ENCODE data around the gene RBM3. TPM values are rescaled to one million over a fixed set of nuclear protein-coding genes. Genes with fewer than 3 reads are reported as not detected.

RBM3 gene
- total RNA-seq, 4 donors from 2014 or later = 122 to 250 (median 177) TPM

GRCh38 chrX:48601741-48602394 lies 27.6 kb downstream of the RBM3 start:
- 70 to 87% methylated on average over 4 to 10 of the region's 17 CpGs for WGBS, 2 donors
- intact Hi-C loops (cut with DNase I) = no loop called here
- no peak for DNase-seq
- Histone ChIP-seq H3K4me1 (peaks cover 0 to 5% of the 10 kb centered on the region in 2 donors), H3K27ac (no peak overlapping the region), H3K27me3 (no peaks in the 10 kb centered on the region), H3K4me3 (replicated peaks in 1 of 3) (no peak overlapping the region), H3K9me3 (no peaks in the 10 kb centered on the region), H3K36me3 (peaks cover 25 to 37% of the 10 kb centered on the region in 2 donors)
- no peak for TF ChIP-seq POLR2A (IDR thresholded peaks at IDR 0.05)
- TF ChIP-seq, protein P1, sequence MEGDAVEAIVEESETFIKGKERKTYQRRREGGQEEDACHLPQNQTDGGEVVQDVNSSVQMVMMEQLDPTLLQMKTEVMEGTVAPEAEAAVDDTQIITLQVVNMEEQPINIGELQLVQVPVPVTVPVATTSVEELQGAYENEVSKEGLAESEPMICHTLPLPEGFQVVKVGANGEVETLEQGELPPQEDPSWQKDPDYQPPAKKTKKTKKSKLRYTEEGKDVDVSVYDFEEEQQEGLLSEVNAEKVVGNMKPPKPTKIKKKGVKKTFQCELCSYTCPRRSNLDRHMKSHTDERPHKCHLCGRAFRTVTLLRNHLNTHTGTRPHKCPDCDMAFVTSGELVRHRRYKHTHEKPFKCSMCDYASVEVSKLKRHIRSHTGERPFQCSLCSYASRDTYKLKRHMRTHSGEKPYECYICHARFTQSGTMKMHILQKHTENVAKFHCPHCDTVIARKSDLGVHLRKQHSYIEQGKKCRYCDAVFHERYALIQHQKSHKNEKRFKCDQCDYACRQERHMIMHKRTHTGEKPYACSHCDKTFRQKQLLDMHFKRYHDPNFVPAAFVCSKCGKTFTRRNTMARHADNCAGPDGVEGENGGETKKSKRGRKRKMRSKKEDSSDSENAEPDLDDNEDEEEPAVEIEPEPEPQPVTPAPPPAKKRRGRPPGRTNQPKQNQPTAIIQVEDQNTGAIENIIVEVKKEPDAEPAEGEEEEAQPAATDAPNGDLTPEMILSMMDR (IDR thresholded peaks at IDR 0.05) = no peak

DNA sequence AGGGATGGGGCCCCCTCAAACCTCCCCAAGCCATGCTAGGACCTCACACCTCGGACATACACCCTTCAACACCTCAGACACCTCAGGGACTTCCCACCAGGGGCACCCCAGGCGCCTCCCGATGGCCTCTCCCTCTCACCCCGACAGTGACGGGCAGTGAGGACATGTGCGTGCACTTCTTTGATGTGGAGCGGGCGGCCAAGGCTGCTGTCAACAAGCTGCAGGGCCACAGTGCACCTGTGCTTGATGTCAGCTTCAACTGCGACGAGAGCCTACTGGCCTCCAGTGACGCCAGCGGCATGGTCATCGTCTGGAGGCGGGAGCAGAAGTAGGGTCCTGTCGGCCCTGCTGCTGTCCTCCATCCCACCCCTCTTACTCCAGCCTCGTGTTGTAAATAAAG lies 30.4 kb downstream of the RBM3 start:
- Histone ChIP-seq H3K27me3 (no peaks in the 10 kb centered on the region), H3K36me3 (peaks cover 25 to 30% of the 10 kb centered on the region in 2 donors), H3K4me3 (replicated peaks in 1 of 3) (no peak overlapping the region), H3K9me3 (no peaks in the 10 kb centered on the region), H3K27ac (no peak overlapping the region), H3K4me1 (no peaks in the 10 kb centered on the region)
- 81% methylated on average over 3 of the region's 16 CpGs; no CpG with 5 or more reads in 1 of the 2 donors for WGBS, 2 donors
- no peak for TF ChIP-seq POLR2A (IDR thresholded peaks at IDR 0.05)
- TF ChIP-seq, protein P1 (IDR thresholded peaks at IDR 0.05) = no peak
- intact Hi-C loops (cut with DNase I) = no loop called here
- DNase-seq = no peak

GRCh38 chrX:48606091-48606490 lies 31.8 kb downstream of the RBM3 start:
- Histone ChIP-seq H3K9me3 (no peaks in the 10 kb centered on the region), H3K27me3 (no peaks in the 10 kb centered on the region), H3K4me1 (no peaks in the 10 kb centered on the region), H3K4me3 (replicated peaks in 1 of 3) (no peak overlapping the region), H3K36me3 (peaks cover 17 to 21% of the 10 kb centered on the region in 2 donors), H3K27ac (no peak overlapping the region)
- no peak for DNase-seq
- intact Hi-C loops (cut with DNase I) = no loop called here
- no CpG with 5 or more reads among the region's 6 CpGs for WGBS, 2 donors
- TF ChIP-seq, protein P1 (IDR thresholded peaks at IDR 0.05) = no peak

DNA sequence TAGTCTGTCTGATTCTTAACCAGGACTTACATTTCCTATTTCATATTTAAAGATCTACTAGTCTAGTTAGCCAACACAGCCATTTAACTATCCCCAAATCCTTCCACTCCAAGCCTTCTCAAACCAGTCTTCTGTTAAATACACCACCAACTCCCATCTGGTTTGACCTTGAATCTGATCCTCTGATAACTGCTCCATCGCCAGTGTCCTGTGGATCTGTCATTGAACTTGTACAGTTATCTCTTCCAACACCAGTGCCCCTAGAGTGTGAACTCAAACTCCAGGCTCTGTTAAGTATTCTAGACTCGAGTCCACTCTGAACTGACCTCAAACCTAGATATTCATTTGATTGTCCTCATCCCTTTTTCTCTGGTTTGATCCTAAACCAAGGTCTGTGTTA lies 37.4 kb downstream of the RBM3 start:
- TF ChIP-seq, protein P1 (IDR thresholded peaks at IDR 0.05) = no peak
- TF ChIP-seq POLR2A (IDR thresholded peaks at IDR 0.05) = no peak
- Histone ChIP-seq H3K27ac (no peak overlapping the region), H3K4me1 (no peaks in the 10 kb centered on the region), H3K36me3 (no peaks in the 10 kb centered on the region), H3K4me3 (replicated peaks in 1 of 3) (no peak overlapping the region), H3K9me3 (no peaks in the 10 kb centered on the region), H3K27me3 (no peaks in the 10 kb centered on the region)
- DNase-seq = no peak
- 63 to 81% methylated on average over 2 of the region's 2 CpGs for WGBS, 2 donors
- intact Hi-C loops (cut with DNase I) = no loop called here

GRCh38 chrX:48613502-48614160 lies 39.3 kb downstream of the RBM3 start:
- no peaks in the 10 kb centered on the region for H3K9me3 ChIP-seq
- no peak overlapping the region for H3K27ac ChIP-seq
- H3K4me3 ChIP-seq (replicated peaks in 1 of 3) = no peak overlapping the region
- DNase-seq = no peak
- no peaks in the 10 kb centered on the region for H3K36me3 ChIP-seq
- no peaks in the 10 kb centered on the region for H3K4me1 ChIP-seq
- intact Hi-C loops (cut with DNase I) = no loop called here
- H3K27me3 ChIP-seq = no peaks in the 10 kb centered on the region
- WGBS, 2 donors = 78 to 92% methylated on average over 6 of the region's 6 CpGs
- no peak for TF ChIP-seq POLR2A (IDR thresholded peaks at IDR 0.05)

Measured in thyroid gland (tissue), 4 donors.